Smooth muscle cell (in vitro differentiated cells): ENCODE measurements around the gene DIS3L2. TPM values are rescaled to one million over a fixed set of nuclear protein-coding genes. Genes with fewer than 3 reads are reported as not detected.
"Not testable (repeated sequence)": the region's sequence is repeated elsewhere in the genome, so short reads cannot be mapped to it uniquely, and the experiment has no call there.

Experiments used
- DNase-seq: peaks from one replicate; lab custom pipeline; 2025; ENCODE audit not compliant: unreplicated experiment; lab: John Stamatoyannopoulos, UW
- H2AFZ ChIP-seq: fragments of 200-600 bp; sonication (generic); 2 replicates; pipeline ENCODE4 v1.6.0; 2016; ENCODE audit warnings: antibody characterized with exemption, low read depth, mild to moderate bottlenecking
- H3F3A ChIP-seq: fragments of 200-600 bp; sonication (generic); 2 replicates; pipeline ENCODE4 v1.6.0; 2017; ENCODE audit warnings: antibody characterized with exemption, low read depth
- H3K27ac ChIP-seq: fragments of 200-600 bp; sonication (generic); 2 replicates; pipeline ENCODE4 v1.5.1; 2016; ENCODE audit warnings: low read depth, mild to moderate bottlenecking
- H3K27me3 ChIP-seq: fragments of 200-600 bp; sonication (generic); 2 replicates; pipeline ENCODE4 v1.6.1; 2016; ENCODE audit warnings: low read depth, mild to moderate bottlenecking
- H3K36me3 ChIP-seq: fragments of 200-600 bp; sonication (generic); 2 replicates; pipeline ENCODE4 v1.5.1; 2016; ENCODE audit warnings: low read depth
- H3K4me1 ChIP-seq: fragments of 200-600 bp; sonication (generic); 2 replicates; pipeline ENCODE4 v1.5.1; 2016; ENCODE audit warnings: low read depth
- H3K4me2 ChIP-seq: fragments of 200-600 bp; sonication (generic); 2 replicates; pipeline ENCODE4 v1.6.0; 2016; ENCODE audit warnings: mild to moderate bottlenecking
- H3K4me3 ChIP-seq: fragments of 200-600 bp; sonication (generic); 2 replicates; pipeline ENCODE4 v1.5.1; 2016; ENCODE audit warnings: mild to moderate bottlenecking
- H3K79me2 ChIP-seq: fragments of 200-600 bp; sonication (generic); 2 replicates; pipeline ENCODE4 v1.6.0; 2016; ENCODE audit warnings: low read depth, mild to moderate bottlenecking
- H3K9ac ChIP-seq: fragments of 200-600 bp; sonication (generic); 2 replicates; pipeline ENCODE4 v1.6.0; 2016; ENCODE audit warnings: low read depth
- H3K9me3 ChIP-seq: fragments of 200-600 bp; sonication (generic); replicated peaks from 2 replicates; pipeline ENCODE4 v1.5.1; 2016; ENCODE audit warnings: low read depth
- H4K20me1 ChIP-seq: fragments of 200-600 bp; sonication (generic); 2 replicates; pipeline ENCODE4 v1.6.0; 2016; ENCODE audit warnings: low read depth
- WGBS: methylation state at CpG from one replicate; pipeline ENCODE4 v1.1.7; 2016; ENCODE audit warnings: low lambda C conversion rate; 5-methylcytosine and 5-hydroxymethylcytosine counted together
- polyA plus RNA-seq: library from polyadenylated mRNA; unstranded; fragments of >200 nt; fragmentation: Nextera tagmentation; extraction: Ambion mirVana; gene quantifications from 2 replicates; pipeline ENCODE4 v1.2.1, GENCODE V29; 2016
- total RNA-seq: library from RNA; depleted of rRNA; stranded (reverse); fragments of >200 nt; gene quantifications from 2 replicates; pipeline ENCODE4 v1.2.3, GENCODE V29; 2014
- TF ChIP-seq, protein P1 (sequence below): fragments of 200-600 bp; sonication (generic); IDR thresholded peaks from 2 replicates; pipeline ENCODE4 v1.5.1; 2017; ENCODE audit warnings: borderline replicate concordance, mild to moderate bottlenecking, antibody characterized with exemption; ENCODE audit not compliant: insufficient read depth, poor library complexity, severe bottlenecking

Gene DIS3L2
- total and polyA plus RNA-seq, 2 experiments from 2014 or later = 11.4 to 25.2 TPM

DNA sequence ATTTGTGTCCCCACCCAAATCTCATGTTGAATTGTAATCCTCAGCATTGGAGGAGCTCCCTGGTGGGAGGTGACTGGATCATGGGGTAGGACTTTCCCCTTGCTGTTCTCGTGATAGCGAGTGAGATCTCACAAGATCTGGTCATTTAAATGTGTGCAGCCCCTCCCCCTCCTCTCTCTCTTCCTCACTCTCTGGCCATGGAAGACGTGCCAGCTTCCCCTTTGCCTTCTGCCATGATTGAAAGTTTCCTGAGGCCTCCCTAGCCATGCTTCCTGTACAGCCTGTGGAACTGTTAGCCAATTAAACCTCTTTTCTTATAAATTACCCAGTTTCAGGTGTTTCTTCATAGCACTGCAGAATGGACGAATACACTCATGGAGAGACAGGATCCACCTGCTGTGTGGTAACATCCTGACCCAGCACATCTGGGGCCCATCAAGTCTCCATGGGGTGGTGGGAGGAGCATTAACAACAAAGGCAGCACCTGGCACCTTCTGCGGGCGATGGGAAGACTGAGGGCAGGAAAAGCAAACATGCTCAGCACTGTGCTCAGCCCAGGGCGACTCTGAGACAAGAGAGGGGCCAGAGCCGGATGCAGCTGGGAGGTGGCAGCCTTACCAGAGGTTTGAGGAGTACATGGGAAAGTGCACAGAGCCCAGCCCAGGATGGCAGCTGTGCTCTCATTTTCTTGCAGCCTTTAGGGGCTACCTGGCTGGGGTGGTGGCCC lies 400.8 kb downstream of the DIS3L2 start:
- 82% methylated on average over 8 of the region's 8 CpGs for WGBS
- TF ChIP-seq, protein P1, sequence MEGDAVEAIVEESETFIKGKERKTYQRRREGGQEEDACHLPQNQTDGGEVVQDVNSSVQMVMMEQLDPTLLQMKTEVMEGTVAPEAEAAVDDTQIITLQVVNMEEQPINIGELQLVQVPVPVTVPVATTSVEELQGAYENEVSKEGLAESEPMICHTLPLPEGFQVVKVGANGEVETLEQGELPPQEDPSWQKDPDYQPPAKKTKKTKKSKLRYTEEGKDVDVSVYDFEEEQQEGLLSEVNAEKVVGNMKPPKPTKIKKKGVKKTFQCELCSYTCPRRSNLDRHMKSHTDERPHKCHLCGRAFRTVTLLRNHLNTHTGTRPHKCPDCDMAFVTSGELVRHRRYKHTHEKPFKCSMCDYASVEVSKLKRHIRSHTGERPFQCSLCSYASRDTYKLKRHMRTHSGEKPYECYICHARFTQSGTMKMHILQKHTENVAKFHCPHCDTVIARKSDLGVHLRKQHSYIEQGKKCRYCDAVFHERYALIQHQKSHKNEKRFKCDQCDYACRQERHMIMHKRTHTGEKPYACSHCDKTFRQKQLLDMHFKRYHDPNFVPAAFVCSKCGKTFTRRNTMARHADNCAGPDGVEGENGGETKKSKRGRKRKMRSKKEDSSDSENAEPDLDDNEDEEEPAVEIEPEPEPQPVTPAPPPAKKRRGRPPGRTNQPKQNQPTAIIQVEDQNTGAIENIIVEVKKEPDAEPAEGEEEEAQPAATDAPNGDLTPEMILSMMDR = no peak
- H3K79me2 ChIP-seq = no peaks in the 10 kb centered on the region

DNA sequence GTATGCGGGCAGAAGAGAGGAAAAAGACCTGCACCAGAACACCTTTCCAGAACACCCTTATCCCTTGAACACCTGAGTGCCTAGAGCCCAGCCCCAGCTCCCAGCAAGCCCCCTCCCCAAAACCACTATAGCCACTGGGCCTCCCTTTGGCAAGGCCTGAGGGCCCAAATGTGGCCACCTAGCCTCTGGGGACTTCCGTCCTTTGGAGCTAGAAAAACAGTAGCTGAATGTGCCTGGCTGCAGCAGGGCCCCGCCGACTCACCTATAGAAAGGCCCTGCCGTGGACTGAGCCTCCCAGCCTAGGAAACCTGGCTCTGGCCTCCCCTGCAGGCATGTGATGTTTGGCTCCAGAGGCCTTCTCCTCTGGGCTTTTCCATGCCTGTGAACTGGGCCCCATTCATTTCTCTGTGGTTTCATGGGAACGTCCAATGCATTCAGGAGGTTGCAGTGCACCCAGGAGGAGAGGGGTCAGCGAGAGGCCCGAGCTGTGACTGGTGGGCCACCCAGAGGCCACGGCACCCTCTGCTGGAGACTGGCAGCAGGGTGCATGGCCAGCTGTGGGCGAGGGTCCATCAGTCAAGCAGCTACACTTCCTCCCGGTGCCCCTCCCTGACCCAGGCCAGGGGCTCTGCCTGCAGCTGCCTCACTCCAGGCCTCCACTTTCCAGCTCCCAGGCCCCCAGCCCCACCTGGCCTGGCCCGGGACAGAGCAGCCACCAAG lies 401.7 kb downstream of the DIS3L2 start:
- not testable (repeated sequence) for H3F3A ChIP-seq, H4K20me1 ChIP-seq

More for the DNA sequence above, 400.8 kb downstream of the DIS3L2 start:
- Histone ChIP-seq H3K4me1 (no peaks in the 10 kb centered on the region), H3K9ac (no peak overlapping the region), H3K27ac (no peak overlapping the region), H3K9me3 (no peaks in the 10 kb centered on the region), H3K4me3 (no peak overlapping the region), H3K36me3 (no peaks in the 10 kb centered on the region), H3K27me3 (no peaks in the 10 kb centered on the region), H2AFZ (no peak overlapping the region), H3K4me2 (no peak overlapping the region), H3F3A (no peaks in the 10 kb centered on the region), H4K20me1 (no peaks in the 10 kb centered on the region)
- no peak for DNase-seq

DNA sequence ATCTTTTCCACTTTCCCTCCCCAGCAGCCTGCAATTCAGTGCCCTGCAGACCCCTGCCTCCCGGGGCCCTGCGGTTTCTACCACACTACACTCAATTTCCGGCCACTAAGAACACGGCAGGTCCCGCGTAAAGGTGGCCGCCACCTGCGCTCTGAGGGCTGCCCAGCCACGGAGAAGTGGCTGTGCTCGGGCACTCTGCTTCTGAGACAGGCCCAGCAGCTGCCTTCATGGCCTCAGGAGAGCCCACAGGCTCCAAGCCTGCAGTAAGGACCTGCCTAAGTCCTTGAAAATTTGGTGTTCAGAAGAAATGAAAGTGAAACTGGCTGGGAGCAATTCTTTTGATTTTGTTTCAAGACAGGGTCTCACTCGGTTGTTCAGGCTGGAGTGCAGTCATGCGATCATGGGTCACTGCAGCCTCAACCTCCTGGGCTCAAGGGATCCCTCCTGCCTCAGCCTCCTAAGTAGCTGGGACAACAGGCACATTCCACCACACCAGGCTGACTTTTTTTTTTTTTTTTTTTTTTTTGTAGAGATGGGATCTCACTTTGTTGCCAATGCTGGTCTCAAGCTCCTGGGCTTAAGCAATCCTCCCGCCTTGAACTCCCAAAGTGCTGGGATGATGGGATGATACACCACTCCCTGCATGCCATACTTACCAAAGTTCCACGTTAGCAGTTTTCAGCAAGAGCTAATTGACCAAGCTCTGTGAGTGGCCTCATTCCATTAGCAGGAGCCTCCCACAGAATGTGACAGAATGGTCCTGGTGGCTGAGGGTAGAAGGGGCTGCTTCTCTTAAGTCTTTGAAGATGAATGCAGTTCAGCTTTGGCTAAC lies 402.5 kb downstream of the DIS3L2 start:
- Histone ChIP-seq H3K27ac (no peak overlapping the region), H3K27me3 (no peaks in the 10 kb centered on the region)
- 91% methylated on average over 14 of the region's 14 CpGs for WGBS

More for the DNA sequence above, 401.7 kb downstream of the DIS3L2 start:
- not testable (repeated sequence) for H3K36me3 ChIP-seq, DNase-seq, H3K4me1 ChIP-seq, H3K27ac ChIP-seq, H3K9me3 ChIP-seq, H3K9ac ChIP-seq, H3K4me3 ChIP-seq, H3K27me3 ChIP-seq, H2AFZ ChIP-seq, H3K79me2 ChIP-seq, H3K4me2 ChIP-seq
- WGBS = 86% methylated on average over 10 of the region's 12 CpGs

DNA sequence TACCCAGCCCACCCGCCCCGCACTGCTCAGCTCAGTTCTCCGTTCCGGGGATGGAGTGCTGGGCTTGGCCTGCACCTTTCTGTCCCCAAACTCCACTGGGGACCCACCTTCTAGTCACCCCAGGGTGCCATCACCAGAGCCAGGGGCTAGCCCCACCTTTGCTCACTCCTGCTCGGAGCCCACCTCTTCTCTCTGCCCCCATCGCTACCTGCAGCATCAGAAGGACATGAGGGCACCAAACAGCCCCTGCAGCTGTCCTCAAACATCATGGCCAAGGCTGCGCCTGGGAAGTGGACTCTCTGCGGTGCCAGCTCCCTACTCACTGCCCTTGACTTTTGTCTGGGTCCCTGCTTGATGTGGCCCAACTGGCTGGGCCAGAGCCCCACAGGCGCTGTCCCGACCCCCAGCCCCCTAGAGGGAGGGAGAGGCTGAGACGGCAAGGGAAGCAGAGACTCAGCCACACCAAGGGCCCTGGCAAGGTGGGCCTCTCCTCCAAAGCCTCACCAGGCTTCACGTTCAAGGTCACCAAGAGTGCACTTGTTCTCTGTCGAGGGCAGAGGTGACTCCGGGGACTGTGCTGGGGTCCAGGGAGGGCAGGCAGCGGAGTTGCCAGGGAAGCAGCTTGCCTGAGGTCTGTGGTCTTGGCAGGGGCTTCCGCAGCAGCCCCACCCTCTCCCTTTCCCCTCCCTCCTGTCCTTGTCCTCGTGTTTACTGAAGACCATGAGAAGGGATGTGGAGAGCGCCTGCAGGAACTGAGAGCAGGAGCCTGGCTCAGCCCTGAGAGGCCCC lies 403.5 kb downstream of the DIS3L2 start:
- DNase-seq, H3K4me2 ChIP-seq, H3K9ac ChIP-seq, H3F3A ChIP-seq, H3K4me3 ChIP-seq, H3K27me3 ChIP-seq, H3K36me3 ChIP-seq, H3K79me2 ChIP-seq, H2AFZ ChIP-seq, H3K4me1 ChIP-seq, H3K9me3 ChIP-seq, H4K20me1 ChIP-seq, H3K27ac ChIP-seq: not testable (repeated sequence)
- WGBS = 94% methylated on average over 14 of the region's 18 CpGs

More for the DNA sequence above, 402.5 kb downstream of the DIS3L2 start:
- H4K20me1 ChIP-seq = no peaks in the 10 kb centered on the region
- no peak overlapping the region for H3K9ac ChIP-seq
- H3K36me3 ChIP-seq = no peaks in the 10 kb centered on the region
- H3K79me2 ChIP-seq = no peaks in the 10 kb centered on the region
- H3K4me1 ChIP-seq = no peaks in the 10 kb centered on the region
- H3K4me3 ChIP-seq = no peak overlapping the region
- no peak for DNase-seq
- no peak overlapping the region for H3K4me2 ChIP-seq
- H2AFZ ChIP-seq = no peak overlapping the region
- no peaks in the 10 kb centered on the region for H3F3A ChIP-seq
- TF ChIP-seq, protein P1 = no peak
- H3K9me3 ChIP-seq = no peaks in the 10 kb centered on the region
